ENCODE measurements around the gene MZF1.

The MZF1 gene

DNA sequence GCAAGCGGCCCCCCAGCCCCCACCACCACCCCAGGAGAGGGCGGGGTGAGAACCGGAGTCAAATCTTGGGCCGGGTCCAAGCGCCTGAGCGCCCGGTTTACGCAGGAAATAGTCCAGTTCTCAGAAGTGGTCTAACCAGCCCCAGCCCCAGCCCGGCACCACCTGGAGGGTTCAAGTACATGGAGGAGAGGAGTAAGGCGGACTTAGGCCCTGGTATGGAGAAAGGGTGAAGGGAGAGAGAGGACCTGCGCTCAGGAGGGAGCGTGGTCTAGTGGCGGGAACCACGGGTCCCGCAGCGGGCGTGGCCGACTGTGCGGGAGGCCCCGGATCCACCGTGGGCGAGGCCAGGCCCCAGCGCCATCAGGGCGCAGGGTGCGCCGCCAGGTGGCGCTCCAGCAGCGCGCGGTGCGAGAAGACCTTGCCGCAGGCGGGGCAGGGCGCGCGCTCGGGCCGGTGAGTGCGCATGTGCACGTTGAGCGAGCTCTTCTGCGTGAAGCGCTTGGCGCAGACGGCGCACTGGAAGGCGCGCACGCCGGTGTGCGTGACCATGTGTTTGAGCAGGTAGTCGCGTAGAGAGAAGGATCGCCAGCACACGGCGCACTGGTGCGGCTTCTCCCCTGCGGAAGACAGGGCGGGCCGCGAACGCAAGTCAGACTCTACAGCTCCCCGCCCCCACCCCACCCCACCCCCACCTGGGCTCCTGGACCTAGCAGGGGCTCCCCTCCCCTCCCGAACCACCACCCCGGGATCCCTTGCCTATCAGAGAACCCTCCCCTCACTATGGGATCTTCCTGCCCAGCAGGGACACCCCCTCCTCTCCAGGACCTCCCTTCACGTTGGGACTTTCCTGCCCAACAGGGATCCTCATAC lies 59.2 kb downstream of the MZF1 start:
- peak; percentile 49; the same call in 1 of the 2 replicates for TF ChIP-seq EGR1 (IDR thresholded peaks at IDR 0.05)
- TF ChIP-seq CEBPB (IDR thresholded peaks at IDR 0.05): no peak; the same call in 1 of the 2 replicates
- peak; percentile 81 for TF ChIP-seq YY1 (IDR thresholded peaks at IDR 0.05; ENCODE audit: low read depth)
- TF ChIP-seq, protein P1, sequence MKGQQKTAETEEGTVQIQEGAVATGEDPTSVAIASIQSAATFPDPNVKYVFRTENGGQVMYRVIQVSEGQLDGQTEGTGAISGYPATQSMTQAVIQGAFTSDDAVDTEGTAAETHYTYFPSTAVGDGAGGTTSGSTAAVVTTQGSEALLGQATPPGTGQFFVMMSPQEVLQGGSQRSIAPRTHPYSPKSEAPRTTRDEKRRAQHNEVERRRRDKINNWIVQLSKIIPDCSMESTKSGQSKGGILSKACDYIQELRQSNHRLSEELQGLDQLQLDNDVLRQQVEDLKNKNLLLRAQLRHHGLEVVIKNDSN (IDR thresholded peaks at IDR 0.05): peak; percentile 57; the same call in 1 of the 2 replicates
- TF ChIP-seq, protein P2, sequence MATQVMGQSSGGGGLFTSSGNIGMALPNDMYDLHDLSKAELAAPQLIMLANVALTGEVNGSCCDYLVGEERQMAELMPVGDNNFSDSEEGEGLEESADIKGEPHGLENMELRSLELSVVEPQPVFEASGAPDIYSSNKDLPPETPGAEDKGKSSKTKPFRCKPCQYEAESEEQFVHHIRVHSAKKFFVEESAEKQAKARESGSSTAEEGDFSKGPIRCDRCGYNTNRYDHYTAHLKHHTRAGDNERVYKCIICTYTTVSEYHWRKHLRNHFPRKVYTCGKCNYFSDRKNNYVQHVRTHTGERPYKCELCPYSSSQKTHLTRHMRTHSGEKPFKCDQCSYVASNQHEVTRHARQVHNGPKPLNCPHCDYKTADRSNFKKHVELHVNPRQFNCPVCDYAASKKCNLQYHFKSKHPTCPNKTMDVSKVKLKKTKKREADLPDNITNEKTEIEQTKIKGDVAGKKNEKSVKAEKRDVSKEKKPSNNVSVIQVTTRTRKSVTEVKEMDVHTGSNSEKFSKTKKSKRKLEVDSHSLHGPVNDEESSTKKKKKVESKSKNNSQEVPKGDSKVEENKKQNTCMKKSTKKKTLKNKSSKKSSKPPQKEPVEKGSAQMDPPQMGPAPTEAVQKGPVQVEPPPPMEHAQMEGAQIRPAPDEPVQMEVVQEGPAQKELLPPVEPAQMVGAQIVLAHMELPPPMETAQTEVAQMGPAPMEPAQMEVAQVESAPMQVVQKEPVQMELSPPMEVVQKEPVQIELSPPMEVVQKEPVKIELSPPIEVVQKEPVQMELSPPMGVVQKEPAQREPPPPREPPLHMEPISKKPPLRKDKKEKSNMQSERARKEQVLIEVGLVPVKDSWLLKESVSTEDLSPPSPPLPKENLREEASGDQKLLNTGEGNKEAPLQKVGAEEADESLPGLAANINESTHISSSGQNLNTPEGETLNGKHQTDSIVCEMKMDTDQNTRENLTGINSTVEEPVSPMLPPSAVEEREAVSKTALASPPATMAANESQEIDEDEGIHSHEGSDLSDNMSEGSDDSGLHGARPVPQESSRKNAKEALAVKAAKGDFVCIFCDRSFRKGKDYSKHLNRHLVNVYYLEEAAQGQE (IDR thresholded peaks at IDR 0.05; ENCODE audit: low read depth): no peak
- TF ChIP-seq, protein P3, sequence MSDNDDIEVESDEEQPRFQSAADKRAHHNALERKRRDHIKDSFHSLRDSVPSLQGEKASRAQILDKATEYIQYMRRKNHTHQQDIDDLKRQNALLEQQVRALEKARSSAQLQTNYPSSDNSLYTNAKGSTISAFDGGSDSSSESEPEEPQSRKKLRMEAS (IDR thresholded peaks at IDR 0.05): peak; percentile 95
- peak; percentile 67; the same call in 1 of the 2 replicates for TF ChIP-seq RAD21 (IDR thresholded peaks at IDR 0.05; ENCODE audit: low read depth)
- TF ChIP-seq ZBTB7A (IDR thresholded peaks at IDR 0.05; ENCODE audit: low read depth): 0 out of 2 replicates have a peak, but pooled peaks have one; percentile 18
- no peak for TF ChIP-seq TAF1 (IDR thresholded peaks at IDR 0.05; ENCODE audit: low read depth)
- TF ChIP-seq NFIC (IDR thresholded peaks at IDR 0.05): no peak; the same call in 1 of the 2 replicates
- TF ChIP-seq FOXM1 (IDR thresholded peaks at IDR 0.05; ENCODE audit: borderline replicate concordance, low read depth): no peak
- TF ChIP-seq EP300 (IDR thresholded peaks at IDR 0.05; ENCODE audit: borderline replicate concordance): 0 out of 2 replicates have a peak, but pooled peaks have one; percentile 40
- no peak for TF ChIP-seq TCF12 (IDR thresholded peaks at IDR 0.05; ENCODE audit: low read depth)
- no peak for TF ChIP-seq CREB1 (IDR thresholded peaks at IDR 0.05; ENCODE audit: low read depth)
- peak; percentile 15; the same call in 1 of the 2 replicates for TF ChIP-seq TEAD4 (IDR thresholded peaks at IDR 0.05)

DNA sequence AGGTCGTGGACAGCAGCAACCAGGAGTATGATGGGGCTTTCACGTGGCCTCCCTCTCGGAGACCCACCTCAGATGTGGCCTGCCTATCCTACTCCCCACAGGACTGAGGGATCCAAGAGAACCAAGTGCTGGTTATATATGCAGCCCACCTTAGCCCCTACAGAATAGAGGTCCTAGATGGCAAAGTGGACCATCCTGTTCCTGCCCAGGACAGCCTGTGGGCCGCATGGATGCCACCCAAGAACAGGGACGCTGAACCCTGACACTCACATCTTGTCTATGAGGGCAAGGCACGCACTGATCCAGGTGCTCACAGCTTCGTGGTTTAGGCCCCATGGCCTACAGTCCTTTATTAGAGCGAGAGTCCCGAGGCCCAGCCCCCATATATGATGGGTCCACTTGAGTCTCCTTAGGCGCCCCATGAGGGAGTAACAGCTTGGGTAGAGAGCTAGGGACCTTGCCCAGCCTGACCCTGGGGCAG lies 59.9 kb downstream of the MZF1 start:
- TF ChIP-seq RAD21 (IDR thresholded peaks at IDR 0.05; ENCODE audit: low read depth): no peak

Data from Ishikawa (cell line).